HTR-8/SVneo (cell line): ENCODE results near the gene PDLIM4.

Experiments used
- DNase-seq: peaks from one replicate; pipeline ENCODE4 v3.0.0; 2011; ENCODE audit warnings: low spot score, mixed read lengths; ENCODE audit not compliant: insufficient read length
- FAIRE-seq: peaks from 2 replicates; lab custom pipeline; 2011; peaks lifted over from hg19 to GRCh38; lab: Jason Lieb, UNC

The PDLIM4 gene

DNA sequence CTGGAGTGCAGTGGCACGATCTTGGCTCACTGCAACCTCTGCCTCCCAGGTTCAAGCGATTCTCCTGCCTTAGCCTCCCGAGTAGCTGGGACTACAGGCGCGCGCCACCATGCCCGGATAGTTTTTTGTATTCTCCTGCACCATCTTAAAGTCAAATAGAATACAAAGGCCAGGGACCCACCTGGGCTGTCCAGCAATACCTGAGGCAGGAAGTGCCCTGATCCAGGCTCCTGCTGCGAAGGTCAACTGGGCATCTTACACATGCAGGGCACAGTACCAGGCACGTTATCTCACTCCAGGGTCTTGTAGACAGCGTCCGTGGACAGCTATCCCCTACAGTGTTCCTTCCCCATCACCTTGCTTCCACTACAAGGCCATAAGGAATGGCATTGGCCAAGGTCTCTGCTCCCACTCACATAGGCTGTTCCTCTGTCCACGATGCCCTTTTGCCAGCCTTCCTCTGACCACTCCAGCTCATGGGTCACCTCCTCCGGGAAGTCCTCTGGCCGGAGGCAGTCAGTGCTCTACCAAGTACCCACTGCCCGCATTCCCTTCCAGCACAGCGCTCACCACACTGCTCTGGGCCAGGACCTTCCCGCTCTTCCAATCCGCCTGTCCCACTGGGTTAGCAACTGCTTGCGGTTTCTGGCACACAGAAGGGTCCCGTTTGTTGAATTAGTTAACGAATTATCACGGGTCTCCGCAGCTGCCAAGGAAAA lies 30.8 kb upstream of the PDLIM4 start:
- FAIRE-seq (no peak), DNase-seq (no peak)

DNA sequence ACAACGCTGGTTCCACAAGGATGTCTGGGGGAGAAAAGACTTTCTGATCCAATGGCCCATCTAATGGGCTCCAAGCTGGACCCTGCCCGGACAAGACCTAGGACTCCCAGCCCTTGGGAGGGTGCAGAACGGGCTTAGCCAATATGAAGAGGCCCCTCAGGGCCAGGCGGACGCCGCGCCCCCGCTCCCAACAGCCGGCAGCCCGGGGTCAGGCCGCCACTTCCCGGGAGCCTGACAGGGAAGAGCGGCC lies 30.3 kb upstream of the PDLIM4 start:
- no peak for DNase-seq
- no peak for FAIRE-seq

DNA sequence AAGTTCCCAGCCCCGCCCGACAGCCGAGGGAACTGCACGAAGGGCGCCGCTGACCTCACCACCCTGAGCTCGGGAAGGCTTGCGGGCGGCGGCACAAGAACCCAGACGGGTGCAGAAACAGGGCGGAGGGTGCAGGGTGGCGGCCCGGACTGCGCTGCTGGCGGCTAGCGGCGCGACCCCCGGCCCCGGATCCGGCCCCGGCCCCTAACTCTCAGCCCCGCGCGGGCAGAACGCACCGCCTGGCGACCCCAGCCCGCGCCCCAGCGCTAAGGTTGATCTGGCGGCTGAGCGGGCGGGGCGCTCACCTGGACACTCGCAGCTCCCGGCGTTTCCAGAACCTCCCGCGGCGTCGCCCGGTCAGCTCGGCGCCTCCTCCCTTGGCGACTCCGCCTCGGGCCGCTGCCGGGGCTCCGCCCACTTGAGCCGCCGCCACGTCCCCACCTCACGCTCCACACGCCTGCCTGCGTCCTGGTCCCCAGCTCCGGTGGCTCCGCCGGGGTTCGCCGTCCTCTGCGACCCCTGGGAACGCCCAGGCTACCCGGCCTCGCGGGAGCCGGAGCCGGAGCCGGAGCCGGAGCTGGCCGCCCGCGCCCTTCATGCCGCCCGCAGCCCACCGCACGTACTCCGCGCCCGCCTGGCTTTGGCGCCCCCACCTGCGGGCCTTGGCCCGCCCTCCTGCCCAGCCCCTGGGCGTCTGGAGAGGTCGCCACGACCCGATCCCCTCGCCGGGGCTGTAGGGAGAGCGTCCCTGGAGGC lies 29.8 kb upstream of the PDLIM4 start, which contains the start of gene P4HA2:
Gene P4HA2, minus strand, starts transcription at position 369 of the 756 bp plus-strand sequence. CDS start 9,227 bp downstream, outside the sequence.
- peak; percentile 81 for DNase-seq
- FAIRE-seq: peak; percentile 72

DNA sequence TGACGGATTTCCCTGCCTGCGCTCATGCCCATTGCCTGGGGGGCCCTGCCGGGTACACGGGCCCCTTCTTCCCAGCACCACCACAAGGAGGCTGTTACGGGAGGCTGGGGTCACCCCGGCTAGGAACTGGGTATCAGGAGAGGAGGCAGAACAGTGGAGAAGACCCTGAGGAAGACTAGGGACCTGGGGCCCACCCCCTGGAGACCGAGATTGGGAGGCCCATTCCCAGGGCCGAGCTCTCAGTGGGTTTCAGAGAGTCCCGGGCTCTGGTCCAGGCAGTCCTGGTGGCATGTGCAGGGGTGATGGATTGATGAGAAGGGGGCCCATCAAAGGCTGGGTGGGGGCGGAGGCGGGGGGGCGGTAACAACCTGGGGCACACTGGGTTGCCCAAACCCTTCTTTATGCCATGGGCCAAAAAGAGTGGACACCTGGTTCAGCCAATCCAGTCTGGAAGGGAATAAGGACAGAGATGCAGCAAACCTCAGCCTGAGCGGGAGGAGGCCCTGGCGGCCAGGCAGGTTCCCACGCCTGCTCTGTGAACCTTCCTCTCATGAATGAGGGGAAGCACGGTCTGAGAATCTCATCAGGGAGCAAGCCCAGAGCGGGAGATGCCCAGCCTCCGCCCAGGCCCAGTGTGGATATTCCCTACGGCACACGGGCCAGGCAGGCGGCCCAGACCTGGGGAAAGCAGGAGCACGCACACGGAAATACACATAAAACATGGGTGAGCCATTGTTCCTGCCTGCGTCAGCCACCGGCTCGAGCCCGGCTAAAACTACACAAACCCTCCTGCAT lies 29.1 kb upstream of the PDLIM4 start:
- no peak for DNase-seq

DNA sequence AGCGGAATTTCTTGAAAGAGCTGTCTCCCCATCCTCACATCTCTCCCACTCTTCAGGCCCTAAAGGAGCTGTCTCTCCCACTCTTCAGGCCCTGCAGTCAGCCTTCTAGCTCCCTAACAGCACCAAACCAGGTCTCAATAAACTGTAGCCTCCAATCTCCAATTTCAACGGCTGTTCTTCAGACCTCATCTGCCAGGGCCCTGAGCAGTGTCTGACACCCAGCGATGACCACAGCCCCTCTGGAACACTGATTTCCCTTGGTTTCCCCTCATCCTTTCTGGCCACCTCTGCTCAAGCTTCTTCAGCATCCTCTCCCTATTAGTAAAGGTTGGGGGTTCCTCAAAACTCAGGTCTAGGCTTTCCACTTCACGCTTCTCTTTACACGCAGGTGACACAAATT lies 28.3 kb upstream of the PDLIM4 start:
- FAIRE-seq (no peak), DNase-seq (no peak)

More for the DNA sequence above, 29.1 kb upstream of the PDLIM4 start:
- no peak for FAIRE-seq

DNA sequence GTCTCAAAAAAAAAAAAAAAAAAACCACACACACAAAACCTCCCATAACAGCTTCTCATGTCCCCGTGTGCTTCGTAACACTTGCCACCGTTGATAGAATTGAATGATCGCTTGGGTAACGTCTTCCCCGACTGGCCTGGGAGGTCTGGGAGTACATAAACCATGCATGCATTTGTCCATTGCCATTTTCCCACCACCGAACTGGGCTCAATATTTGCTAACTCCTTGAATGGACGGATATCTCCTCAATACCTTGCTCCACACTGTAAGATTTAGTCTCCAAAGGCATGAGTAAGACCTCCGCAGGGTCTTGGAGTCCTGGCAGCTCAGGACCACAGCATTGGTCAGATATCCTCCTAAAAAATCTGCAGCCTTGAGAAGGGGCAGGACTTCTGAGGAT lies 26.6 kb upstream of the PDLIM4 start:
- FAIRE-seq: no peak
- DNase-seq: no peak

DNA sequence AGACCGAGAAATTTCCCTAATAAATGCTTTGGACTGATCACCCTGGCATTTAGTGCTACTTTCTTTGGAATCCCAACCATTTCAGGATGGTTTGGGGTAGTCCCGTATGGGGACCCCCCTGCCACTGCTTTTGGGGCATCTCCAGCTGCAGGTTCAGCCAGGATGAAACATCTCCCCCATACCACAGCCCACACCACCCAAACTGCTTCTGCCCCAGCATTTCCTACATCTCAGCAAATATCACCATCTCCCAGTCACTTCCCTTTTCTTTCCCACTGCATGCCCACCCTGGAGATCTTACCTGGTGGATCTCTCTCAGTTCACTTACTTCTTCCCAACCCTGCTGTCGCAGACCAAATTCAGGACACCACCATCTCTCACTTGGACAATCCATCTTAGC lies 25.0 kb upstream of the PDLIM4 start:
- DNase-seq (no peak), FAIRE-seq (no peak)

DNA sequence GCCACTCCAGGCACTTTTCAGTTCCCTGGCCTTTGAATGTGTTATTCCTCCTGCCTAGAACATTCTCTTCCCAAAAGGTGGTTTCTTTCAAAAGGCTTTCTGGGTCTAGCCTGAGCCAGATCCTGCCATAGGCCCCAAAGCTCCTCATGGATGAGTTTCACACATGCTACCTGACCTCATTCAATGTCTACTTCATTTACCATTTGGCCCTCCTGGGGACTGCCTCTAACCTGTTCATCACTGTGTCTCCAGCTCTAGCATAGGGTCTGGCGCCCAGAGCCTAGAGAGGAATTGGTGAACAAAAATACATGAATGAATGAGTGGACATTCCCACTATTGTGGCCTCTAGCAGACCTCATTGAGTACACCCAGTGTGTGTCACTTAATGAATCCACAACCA lies 24.4 kb upstream of the PDLIM4 start:
- FAIRE-seq (no peak), DNase-seq (no peak)

DNA sequence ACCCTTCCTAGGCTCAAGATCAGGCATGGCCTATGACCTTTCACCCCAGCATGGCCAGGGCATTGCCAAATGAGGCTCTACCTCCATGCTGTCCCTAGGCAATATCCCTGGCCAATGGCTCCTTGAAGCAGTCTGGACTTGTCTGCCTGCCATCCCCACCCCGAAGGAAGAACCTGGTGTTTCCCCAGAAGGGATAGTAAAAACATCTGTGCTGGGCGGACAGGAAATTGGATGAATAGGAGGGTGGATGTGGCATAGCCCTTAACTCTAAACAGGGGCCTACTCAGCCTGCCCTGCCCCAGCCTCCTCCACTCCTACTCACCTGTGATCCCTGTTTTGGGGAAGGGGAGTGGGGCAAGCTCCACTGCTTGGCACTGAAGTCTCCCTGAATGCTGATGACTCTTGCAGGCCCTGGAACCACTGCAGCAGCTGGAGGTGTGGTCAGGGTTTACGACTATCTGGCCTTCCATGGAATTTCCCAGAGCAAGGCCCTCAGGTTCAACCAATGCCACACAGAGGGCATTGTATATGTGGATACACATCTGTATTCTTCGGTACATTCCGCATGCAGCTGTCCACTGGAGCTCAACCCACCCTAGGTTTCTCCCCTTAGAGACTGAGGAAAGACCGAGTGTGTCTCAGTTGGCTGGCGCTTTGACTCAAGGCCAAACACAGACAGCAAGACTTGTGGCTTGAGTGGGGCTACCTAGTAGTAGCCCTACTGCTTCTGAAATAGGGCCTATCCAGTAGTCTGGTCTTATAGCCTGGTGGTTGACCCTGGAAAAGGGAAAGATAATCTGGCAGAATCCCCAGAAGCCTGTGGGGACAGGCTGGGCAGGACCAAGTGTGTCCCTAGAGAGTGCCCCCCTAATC lies 23.4 kb upstream of the PDLIM4 start:
- FAIRE-seq (no peak), DNase-seq (no peak)

DNA sequence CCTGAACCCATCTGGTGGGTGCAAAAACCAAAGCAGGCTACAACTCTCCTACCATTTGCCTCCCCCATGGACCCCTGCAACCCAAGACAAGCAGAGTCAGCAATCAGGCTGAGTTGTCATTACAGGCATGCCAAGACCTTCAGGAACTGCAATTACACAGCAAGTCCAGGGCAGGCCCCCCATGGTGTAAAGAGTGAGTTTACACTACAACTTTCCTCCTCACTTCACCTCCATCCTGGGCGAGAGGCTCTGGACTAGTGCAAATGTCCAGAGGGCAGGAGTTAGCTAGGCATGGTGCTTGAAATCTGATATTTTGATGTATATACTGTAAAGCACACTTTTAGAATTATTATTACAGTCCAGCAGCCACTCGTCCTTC lies 22.8 kb upstream of the PDLIM4 start:
- FAIRE-seq: no peak
- DNase-seq: no peak

DNA sequence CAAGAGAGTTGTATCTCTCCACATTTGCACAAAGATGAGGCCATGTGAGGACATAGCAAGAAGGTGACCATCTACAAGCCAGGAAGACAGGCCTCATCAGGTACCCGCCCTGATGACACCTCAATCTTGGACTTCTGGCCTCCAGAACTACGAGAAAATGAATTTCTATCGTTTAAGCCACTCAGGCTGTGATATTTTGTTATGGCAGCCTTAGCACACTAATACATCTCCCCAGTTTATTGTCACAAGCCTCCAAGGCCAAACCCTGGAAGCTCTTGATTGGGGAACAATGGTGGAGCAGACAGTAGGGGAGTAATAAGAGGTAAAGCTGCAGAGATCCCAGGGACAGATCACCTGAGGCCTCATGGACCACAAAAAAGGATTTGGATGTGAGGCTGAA lies 22.2 kb upstream of the PDLIM4 start:
- DNase-seq (no peak), FAIRE-seq (no peak)

DNA sequence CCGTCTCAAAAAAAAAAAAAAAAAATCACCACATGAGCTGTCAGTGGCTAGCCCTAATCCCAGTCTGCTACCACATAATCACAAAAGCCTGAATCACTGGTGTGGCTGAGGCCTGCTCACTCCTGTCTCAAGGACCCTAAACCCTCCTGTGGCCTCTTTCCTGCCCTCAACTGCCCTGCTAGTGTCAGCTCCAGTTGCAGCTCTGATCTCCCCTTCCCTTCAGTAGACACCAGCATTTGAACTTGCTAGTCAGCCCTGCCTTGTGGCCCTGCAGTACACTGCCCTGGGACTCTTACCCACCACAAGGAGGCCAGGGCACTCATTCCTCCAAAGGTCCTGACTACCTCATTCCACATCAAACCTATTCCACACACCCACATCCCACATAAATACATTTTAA lies 20.4 kb upstream of the PDLIM4 start:
- DNase-seq: no peak
- no peak for FAIRE-seq

DNA sequence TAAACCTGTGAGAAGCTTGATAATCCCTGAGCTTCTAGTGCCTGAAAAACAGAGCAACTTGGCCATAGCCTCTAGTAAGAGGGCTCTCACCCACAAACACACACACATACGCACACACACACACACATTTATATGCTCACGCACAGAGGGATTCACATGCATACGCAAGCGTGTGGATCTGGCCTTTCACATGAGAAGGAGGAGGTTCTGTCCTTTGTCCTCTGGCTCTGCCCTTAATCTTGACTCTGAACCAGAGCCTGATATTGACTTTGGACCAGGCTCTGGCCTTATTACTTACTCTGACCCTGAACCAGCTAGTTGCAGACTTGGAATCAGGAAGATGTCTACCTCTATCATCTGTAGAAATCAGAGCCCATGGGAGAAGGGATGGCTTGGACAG lies 19.8 kb upstream of the PDLIM4 start:
- no peak for DNase-seq
- no peak for FAIRE-seq

DNA sequence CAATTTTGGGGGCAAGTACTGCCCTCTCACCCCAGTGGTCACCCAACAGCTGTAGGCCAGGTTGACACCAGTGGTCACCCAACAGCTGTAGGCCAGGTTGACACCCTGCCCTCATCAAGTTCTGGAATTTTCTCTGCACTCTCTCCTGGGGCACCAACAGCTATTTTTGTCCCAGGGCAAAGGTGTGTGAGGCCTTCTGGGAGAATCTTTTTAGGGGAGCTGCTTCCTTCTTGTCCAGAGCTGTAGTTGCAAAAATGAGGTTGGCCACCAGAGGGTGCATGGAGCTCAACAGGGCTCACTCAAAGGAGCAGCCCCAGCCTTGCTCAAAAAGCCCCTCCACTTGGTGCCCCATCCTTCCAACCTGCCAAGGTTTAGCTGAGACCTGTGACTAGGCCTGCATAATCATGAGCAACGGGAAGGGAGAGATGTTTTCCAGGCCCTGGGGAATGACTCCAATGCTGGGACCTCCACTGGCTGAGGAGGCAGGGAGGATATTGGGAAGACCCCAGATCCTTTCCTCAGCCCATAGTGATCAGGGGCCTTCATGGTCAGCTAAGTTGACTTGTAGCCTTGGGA lies 19.2 kb upstream of the PDLIM4 start:
- FAIRE-seq: peak; percentile 9
- DNase-seq: peak; percentile 61

DNA sequence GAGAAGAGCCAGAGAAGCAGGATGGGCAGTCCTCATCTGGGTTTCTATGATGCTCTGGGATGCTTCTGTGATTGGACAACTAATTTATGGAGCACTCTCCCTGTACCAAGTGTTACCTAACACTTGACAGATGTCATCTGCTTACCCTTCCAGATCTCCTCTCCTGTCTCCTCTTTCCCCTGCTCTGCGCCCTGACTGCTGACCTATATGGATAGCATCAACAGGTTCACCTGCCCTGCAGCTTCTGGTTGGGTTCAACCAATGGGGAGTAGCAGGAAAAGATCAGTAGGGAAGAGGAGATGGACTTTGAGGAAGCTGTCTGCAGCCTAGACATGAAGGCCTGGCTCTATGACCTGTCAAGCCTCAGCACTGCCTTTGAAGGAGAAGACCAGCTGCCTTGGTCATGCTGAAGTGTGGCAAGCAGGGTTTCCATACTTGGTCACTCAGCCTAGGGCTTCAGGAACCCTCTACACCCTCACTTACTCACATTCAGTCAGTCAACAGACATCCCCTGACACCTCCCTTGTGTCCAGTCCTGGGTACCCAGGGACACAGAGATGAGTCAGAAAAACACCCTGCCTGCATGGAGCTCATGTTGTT lies 18.5 kb upstream of the PDLIM4 start:
- no peak for DNase-seq
- no peak for FAIRE-seq

DNA sequence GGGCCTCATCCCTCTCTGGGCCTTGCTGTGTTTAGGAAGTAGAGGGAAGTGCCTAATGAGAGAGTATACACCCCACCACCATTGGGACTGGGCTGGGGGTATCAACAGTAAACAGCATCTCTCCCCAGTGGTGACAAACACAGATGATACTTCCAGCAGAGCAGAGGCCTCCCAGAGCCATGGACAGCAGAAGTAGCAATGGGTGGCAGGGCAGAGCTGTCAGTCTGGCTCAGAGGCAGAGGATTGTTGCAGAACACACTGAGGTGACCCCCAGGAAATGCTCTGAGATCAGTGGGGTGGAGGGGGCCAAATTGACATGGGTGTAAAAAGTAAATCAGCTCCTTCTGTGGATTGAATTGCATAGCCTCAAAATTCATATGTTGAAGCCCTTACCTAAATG lies 17.7 kb upstream of the PDLIM4 start:
- DNase-seq: no peak
- no peak for FAIRE-seq

DNA sequence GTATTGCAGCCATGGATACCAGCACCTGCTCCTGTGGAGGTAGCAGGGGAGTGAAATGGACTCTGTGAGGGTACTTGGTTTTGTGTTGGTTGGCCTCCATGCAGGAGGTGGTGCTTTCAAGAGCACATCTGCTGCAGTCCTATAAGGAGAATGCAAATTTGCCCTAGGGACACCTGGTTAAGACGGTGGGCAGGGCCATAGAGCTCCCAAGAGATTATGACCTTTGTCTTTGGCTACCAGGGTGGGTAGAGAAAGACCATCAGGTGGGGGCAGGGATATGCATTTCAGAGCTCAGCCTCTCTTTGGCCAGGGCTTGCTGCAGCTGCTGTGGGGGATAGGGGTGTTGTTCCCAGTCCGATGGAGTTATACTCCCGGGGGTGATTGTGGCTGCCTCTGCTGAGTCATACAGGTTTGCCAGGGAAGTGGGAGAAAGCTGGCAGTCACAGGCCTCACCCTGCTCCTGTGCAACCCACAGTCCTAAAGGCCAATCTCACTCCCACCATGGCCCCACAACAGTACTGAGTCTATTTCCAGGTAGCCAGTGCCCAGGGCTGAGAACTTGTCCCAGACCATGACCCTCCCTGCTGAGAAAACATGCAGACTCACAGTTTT lies 14.0 kb upstream of the PDLIM4 start:
- FAIRE-seq (no peak), DNase-seq (no peak)

DNA sequence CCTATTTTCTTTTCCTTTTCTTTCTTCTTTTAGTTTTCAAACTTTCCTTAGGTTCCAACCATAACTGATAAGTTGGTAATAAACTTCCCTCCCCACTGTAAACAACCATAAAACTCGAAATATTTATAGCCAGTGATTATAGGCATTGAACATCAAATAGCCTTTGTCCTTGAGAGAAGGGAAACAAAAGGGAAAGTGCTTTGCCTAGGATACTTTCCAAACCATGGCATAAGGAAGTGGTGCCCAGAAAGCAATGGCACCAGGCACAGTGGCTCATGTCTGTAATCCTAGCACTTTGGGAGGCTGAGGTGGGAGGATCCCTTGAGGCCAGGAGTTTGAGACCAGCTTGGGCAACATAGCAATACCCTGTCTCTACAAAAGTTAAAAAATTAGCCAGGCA lies 11.9 kb upstream of the PDLIM4 start:
- DNase-seq: no peak
- FAIRE-seq: no peak

DNA sequence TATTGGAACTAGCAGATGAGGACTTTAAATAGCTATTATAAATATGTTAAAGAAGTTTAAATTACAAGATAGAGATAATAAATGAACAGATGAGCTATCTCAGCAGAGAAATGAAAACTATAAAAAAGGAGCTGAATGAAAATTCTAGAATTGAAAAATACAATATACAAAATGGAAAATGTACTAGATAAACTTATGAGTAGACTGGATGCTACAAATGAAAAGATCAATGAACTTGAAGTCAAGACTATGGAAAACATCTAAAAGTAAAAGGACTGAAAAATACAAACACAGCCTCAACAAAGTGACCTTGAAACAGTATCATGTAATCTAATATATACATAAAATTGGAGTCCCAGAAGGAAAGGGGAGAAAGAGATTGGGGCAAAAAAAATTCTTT lies 10.7 kb upstream of the PDLIM4 start:
- DNase-seq (no peak), FAIRE-seq (no peak)
